ENCODE measurements around the gene IPO5. TPM values are rescaled to one million over a fixed set of nuclear protein-coding genes. Genes with fewer than 3 reads are reported as not detected.
A peak's percentile ranks its signal among the peaks of the same experiment; 100 is the strongest.

The IPO5 gene
- total and polyA plus RNA-seq, 9 donors = 53.9 to 200 (median 130) TPM

GRCh38 chr13:97977982-97978381, 24.5 kb downstream of the IPO5 start:
- 67 to 69% (median 68%) methylated on average over 7 of the region's 7 CpGs for WGBS, 3 donors
- H3K27ac ChIP-seq = peak overlapping the region in 1 of 2 donors; percentile 96
- no peak for TF ChIP-seq CTCF (IDR thresholded peaks at IDR 0.05)
- no peaks in the 10 kb centered on the region for H3K4me1 ChIP-seq (ENCODE audit: insufficient read depth)
- intact Hi-C loops (cut with DNase I) = loop anchor here in 1 of 4 donors (5.0 to 10.0 kb wide), 2 partner anchors 546 to 597 kb away; partner anchors contain the start of genes RAP2A and STK24
- H3K4me3 ChIP-seq = no peak overlapping the region
- DNase-seq = no peak
- H3K27me3 ChIP-seq = no peaks in the 10 kb centered on the region
- no peaks in the 10 kb centered on the region for H3K36me3 ChIP-seq
- no peaks in the 10 kb centered on the region for H3K9me3 ChIP-seq

GRCh38 chr13:97978651-97979050, 25.2 kb downstream of the IPO5 start:
- Histone ChIP-seq H3K4me3 (no peak overlapping the region), H3K27me3 (no peaks in the 10 kb centered on the region), H3K9me3 (no peaks in the 10 kb centered on the region), H3K27ac (no peak overlapping the region), H3K36me3 (no peaks in the 10 kb centered on the region), H3K4me1 (ENCODE audit: insufficient read depth) (no peaks in the 10 kb centered on the region)
- intact Hi-C loops (cut with DNase I) = loop anchor here in 1 of 4 donors (5.0 to 10.0 kb wide), 2 partner anchors 546 to 596 kb away; partner anchors contain the start of genes RAP2A and STK24
- TF ChIP-seq CTCF (IDR thresholded peaks at IDR 0.05) (no peak), POLR2A (IDR thresholded peaks at IDR 0.05) (no peak), EP300 (IDR thresholded peaks at IDR 0.05) (no peak)
- DNase-seq = no peak

GRCh38 chr13:97979051-97979450, 25.6 kb downstream of the IPO5 start:
- no peaks in the 10 kb centered on the region for H3K36me3 ChIP-seq
- intact Hi-C loops (cut with DNase I) = loop anchor here in 1 of 4 donors (5.0 to 10.0 kb wide), 2 partner anchors 547 to 596 kb away; partner anchors contain the start of genes RAP2A and STK24
- WGBS, 3 donors = 61 to 66% (median 61%) methylated on average over 5 of the region's 5 CpGs
- TF ChIP-seq EP300 (IDR thresholded peaks at IDR 0.05) (no peak), POLR2A (IDR thresholded peaks at IDR 0.05) (no peak), CTCF (IDR thresholded peaks at IDR 0.05) (no peak)
- no peaks in the 10 kb centered on the region for H3K4me1 ChIP-seq (ENCODE audit: insufficient read depth)
- no peaks in the 10 kb centered on the region for H3K27me3 ChIP-seq
- H3K27ac ChIP-seq = no peak overlapping the region
- no peaks in the 10 kb centered on the region for H3K9me3 ChIP-seq
- no peak overlapping the region for H3K4me3 ChIP-seq
- DNase-seq = no peak

- TF ChIP-seq EP300 (IDR thresholded peaks at IDR 0.05) (no peak), POLR2A (IDR thresholded peaks at IDR 0.05) (no peak), CTCF (IDR thresholded peaks at IDR 0.05) (no peak)
- Histone ChIP-seq H3K4me1 (ENCODE audit: insufficient read depth) (no peaks in the 10 kb centered on the region), H3K27ac (no peak overlapping the region), H3K4me3 (no peak overlapping the region), H3K36me3 (no peaks in the 10 kb centered on the region), H3K27me3 (no peaks in the 10 kb centered on the region), H3K9me3 (no peaks in the 10 kb centered on the region)
- intact Hi-C loops (cut with DNase I) = loop anchor here in 1 of 4 donors (5.0 to 10.0 kb wide), 2 partner anchors 547 to 595 kb away; partner anchors contain the start of genes RAP2A and STK24
- no peak for DNase-seq
These were observed 26.1 kb downstream of the IPO5 start for GRCh38 chr13:97979556-97979955.

All from ovary (tissue), 9 donors.